Measurements from ENCODE around the gene ZFHX3.

ZFHX3 gene

DNA sequence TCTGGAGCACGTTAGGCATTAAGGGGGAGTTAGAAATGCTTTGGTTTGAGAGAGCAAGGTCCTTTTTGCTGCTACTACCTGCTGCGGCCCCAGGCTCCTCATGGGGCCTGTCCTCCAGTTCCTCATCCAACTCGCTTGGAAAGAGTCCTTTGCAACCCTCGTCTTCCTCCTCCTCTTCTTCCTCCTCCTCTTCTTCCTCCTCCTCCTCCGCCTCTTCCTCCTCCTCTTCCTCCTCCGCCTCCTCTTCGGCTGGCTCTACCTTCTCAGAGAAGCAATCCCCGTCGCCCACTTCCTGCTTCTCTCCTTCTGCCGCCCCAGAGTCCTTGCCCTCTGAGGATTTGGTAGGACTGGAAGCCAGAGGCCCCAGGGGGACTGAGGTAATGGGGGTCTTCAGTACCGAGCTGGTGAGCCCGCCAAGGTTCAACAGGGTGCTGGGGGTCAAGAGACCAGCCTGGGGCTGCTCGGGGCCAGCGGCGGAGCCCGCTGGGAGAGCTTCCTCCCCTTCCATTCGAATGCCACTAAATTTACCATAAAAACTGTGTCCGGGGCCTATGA is 89.3 kb downstream of the ZFHX3 start:
- in situ Hi-C loops (cut with HindIII; ENCODE audit: low sequenced_read_pairs), result no loop called here

DNA sequence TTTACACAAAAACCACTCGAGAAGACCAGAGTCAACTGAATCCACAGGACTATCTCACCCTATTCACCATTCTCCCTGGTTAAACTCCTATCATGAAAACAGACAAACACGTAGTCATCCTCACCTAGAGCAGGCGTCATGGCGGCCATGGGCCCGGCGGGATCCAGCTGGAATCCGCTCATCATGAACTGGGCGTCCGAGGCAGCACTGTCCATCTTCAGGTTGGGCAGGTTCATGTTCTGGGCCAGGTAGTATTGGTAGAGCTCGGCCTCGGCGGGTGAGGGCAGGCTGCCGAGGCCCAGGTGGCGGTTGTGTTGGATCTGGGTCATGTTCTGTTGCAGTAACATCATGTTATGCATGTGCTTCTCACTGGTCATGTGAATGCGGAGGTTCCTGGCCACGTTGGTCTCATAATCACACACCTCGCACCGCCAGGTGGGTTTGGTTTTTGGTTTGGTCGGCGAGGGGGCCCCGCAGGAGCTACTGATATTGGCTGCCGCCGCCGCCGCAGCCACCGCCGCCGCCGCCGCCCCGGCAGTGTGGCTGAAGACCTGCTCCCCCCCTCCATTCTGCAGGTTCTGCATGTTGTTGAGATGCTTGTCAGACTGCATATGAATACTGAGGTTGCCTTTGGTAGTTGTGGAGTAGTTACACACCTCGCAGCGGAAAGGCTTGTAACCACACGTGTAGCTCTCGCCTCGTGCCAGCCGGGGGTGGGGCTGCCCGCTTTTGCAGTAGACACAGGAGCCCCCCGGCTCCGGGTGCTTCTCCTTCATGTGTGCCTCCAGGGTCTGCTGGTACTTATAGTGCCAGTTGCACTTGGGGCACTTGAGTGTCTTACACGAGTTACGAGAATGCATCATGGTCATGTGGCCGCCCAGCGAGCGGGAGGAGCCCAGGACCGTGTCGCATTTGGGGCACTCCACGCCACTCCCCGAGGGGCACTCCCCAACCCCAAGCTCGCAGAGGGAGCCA is 90.3 kb downstream of the ZFHX3 start:
- in situ Hi-C loops (cut with HindIII; ENCODE audit: low sequenced_read_pairs), result no loop called here

DNA sequence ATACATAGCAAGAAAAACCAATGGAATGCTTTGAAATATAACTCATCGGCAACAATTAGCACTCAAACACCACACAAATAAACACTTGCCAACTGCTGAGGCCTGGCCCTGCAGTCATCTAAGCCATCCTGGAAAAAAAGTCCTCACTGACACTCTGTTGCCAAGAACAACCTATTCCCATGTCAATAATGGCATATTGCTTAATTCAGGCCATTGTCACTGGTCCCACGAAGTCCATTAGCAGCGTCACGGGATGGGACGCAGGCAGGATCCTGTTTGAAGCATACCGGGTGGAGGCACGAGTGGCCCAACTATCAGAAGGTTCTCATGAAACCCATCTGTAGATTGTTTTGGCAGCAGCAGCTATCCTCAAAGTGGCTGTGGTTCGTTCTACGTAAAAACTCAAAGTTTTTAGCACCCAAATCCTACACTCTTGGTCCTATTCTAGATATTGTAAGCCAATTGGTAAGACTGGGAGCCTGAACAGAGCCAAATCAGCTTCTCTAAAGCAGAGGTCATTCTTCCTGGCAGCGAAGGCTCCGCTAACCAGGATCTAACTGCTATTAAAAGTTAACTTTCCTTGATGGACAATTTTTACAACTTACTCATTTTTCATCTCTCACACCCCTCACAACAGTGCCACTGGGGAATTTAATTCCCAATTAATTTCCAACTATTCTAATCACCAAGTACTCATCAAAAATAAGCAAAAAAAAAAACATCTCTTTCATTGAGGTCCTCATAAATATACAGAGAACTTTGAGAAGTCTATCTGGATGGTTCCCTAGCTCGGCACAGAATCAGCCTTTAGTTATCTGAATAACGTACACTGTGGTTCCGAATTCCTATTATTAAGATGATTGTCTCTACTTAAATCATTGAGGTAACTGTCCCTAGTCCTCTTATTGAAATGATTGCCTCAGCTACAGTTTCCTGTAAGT is 91.5 kb downstream of the ZFHX3 start:
- in situ Hi-C loops (cut with HindIII; ENCODE audit: low sequenced_read_pairs), result no loop called here

DNA sequence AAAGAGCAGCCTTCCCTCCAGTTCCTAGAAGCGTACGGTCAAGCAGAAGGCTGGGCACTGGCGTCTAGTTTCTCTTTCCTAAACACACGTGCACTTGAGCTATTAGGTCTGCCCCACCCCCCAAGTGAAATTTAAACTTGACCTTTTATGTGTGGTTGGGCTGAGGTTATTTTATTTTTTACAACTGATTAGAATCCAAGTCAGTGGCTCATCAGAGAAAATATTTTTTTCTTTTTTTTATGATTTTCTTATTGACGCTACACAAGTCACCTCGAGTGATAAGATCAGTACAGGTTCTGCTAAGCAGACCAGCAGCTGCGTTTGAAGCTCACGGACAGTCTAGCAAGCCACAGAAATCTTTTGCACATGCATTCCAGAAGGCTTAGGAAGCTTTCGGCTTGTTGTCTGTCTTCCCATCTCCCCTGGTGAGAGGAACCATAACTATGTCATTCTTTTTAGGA is 95.1 kb downstream of the ZFHX3 start:
- in situ Hi-C loops (cut with HindIII; ENCODE audit: low sequenced_read_pairs), result no loop called here

DNA sequence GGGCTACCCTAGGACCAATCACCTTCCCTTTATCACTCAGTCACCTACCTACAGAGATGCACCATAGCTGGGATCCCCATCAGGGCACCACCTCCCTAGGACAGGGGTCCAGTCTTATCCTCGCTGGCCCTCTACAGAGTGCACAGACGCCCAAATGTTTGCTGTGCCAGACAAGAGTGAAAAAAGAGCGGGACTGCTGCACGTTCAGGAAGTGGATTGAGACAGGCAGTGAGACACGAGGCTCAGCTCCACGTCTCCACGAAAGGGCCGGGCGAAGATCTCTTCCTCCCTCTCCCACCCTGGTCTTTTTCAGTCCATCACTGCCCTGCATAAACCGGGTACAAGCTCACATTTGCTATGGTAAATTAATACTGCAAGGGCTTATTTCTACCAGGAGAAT is 95.5 kb downstream of the ZFHX3 start:
- in situ Hi-C loops (cut with HindIII; ENCODE audit: low sequenced_read_pairs), result no loop called here

DNA sequence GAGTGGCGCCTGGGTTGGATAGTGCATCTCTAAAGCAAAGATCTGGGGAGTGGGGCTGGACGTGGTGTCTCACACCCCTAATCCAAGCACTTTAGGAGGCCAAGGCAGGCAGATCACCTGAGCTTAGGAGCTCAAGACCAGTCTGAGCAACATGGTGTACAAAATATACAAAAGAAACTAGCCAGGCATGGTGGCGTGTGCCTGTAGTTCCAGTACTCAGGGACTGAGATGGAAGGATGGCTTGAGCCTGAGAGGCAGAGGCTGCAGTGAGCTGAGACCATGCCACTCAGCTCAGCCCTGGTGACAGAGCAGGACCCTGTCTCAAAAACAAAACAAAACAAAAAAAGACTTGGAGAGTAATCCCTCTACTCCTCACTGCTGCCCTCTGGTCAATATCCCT is 96.0 kb downstream of the ZFHX3 start:
- in situ Hi-C loops (cut with HindIII; ENCODE audit: low sequenced_read_pairs), result no loop called here

DNA sequence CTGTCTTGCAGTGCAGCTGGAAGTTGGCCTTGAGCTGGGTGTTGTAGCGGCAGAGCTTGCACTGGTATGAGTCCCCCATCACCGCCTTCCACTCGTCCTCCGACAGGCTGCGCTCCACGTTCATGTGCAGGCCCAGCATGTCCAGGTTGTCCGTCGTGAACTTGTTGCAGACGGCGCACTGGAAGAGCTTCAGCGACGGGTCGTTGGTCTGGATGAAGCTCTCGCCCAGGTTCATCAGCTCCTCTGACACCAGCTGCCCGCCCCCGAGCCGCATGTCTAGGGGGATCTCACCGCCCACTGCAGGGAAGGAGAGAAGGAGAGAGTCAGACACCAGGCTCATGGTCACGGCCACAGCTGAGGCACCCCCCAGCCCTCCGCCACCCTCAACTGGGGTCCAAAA is 97.3 kb downstream of the ZFHX3 start:
- in situ Hi-C loops (cut with HindIII; ENCODE audit: low sequenced_read_pairs), result no loop called here

DNA sequence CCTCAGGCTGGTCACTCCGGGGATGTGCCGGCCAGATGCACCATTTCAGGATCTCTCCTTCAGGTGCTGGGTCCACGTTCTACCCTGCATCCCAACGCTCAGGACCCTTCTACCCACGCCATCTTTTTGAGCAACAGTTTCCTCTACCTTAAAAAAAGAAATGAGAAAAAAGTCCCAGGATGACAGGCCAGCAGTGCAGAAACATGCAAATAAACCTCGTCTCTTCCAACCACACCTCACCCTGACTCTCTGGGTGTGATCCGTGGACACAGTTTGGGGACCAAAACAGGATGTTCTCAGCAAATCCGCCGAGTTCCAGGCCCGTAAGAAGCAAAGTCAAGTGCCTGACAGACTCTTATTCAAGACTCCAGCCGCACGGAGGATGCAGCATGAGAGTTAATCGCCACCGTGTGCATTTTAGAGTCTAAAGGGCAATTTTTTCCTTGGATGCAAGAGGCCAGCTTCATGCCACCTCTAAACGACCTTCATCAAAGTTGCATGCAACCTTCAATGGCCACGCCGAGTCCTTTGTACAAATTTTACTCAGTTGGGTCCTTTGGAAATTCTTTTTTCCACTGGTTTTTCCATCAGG is 99.6 kb downstream of the ZFHX3 start:
- in situ Hi-C loops (cut with HindIII; ENCODE audit: low sequenced_read_pairs), result no loop called here

DNA sequence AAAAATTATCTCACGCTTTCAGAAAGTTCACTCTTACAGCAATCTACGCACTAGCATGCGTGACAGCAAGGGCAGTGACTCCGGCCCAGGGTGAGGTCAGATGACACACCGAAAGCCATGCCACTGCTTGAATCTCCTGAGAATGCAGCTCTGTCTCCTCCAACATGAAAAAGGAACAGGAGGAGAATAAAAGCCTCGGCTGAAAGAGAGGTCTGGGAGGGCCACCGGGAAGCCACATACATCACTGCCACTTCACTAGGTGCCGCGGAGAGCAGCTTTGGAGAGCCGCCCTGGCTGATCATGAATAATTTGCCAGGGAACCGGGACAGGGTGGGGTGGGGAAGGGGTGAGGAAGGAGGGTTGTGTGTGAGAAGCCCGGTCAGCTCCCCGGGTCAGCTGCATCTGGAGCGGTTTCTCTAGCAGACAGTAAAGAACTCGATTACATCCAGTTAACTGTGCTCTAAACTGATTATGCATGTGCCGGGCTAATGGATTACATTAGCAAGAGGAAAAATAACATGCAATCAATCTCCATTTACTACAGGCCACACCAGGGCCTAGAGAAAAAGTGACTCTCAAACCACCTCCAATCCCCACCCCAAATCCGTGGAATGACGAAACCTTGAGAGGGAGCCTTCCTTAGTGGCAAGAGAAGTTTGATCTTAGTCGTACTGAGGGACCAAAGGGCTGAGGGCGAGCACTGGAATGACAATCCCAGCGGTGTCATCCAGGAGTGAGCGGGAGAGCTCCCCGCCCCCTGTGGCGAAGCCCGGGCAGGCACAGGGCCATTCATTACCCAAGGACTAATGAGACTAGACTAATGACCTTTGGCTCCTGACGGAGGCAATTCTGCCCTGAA is 100.3 kb downstream of the ZFHX3 start:
- in situ Hi-C loops (cut with HindIII; ENCODE audit: low sequenced_read_pairs), result no loop called here

DNA sequence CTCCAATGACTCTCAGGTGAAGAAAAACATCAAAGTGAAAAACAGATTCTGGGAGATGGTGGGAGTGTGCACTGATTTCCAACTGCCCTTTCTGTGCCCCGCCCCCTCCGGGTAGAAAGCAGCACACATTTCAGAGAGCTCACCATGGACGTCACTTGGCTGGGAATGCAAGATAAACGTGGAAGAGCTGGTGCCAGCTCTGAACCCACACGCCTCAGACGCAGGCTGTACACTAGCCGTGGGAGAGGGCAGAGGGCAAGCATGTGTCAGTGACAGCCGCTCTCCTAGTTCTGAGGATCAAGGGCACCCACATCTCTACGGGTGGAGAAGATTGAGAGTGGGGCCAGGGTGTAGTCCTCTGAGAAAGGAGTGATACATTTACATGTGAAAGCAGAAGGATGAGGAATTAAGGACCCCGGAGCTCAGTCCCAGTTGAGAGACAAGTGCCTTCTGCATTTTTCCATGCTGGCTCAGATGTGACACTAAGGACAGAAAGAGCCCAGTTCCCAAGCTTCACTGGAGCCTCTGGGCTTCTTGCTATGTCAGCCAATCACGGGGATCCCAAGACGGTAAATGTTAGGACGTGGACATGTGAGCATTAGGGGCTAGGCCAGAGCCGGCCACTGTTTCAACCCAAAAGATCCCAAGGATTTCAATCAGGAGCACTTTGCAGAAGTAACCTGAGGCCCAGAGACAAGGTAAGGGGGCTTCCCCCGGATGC is 101.3 kb downstream of the ZFHX3 start:
- in situ Hi-C loops (cut with HindIII; ENCODE audit: low sequenced_read_pairs), result no loop called here

DNA sequence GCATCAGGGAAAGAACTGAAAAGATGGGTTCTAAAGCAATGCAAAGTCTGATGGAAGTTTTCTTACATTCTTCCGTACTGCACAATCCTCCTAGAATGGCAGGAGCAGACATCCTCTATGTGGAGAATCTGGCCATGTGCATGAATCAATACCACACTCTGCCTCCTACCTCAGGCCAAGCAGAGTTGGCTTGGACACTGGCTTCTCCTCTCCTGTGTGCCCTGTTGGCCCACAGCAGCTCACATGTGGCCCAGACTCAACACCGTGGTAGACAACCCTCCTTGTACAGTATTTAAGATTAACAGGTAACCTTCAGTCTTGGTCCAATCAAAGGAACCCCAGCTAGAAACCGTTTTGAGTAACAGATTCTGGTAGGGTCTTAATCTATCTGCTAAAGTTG is 101.9 kb downstream of the ZFHX3 start:
- in situ Hi-C loops (cut with HindIII; ENCODE audit: low sequenced_read_pairs), result no loop called here

DNA sequence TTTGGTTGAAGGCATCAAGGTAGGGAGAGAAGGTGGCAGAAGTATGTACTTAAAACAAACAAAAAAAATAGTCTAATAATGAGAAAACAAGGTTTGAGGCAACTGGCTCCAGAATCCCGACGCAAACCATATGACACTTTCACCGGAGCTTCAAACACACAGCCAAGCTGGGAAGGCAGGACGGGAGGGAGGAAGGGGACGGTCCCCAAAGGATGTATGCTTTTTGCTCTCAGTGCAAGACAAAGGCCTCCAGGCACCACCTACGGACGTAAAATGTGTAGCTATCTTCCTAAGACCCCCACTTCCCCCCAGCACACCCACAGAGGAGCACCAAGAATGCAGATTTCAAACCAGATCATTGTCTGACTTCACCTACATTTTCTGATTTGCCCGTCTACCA is 102.3 kb downstream of the ZFHX3 start:
- in situ Hi-C loops (cut with HindIII; ENCODE audit: low sequenced_read_pairs), result no loop called here

DNA sequence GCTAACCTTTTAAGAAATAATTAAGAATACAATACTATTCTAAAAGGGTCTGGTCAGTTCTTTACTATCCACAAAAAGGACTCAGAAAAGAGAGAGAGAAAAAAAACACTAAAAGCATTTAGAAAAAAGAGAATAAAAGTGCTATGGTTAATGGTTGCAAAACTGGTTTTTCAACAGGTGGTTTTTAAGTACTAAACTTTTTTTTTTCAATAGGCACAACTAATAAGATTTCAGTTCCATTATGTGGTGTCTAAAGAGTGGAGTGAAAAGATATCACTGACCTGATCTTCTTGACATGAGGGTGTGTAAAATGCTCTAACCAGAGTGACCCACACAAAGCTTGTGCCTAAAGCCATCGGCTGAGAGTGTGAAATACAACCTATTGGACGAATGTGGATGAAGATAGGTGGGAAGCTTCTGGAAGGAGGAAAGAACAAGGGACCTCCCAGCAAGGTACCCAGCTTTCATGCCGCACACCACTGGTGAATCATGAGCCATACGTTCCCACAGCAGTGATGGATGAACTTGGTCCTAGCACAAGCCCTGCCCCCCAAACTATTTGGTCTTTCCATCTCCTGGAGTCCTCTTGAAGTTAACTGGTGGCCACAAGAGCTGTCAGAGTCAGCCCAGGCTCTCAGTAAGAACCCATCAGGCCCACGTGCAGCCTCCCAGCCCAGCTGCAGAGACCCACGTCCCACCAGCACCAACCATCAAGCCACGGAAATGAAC is 103.0 kb downstream of the ZFHX3 start:
- in situ Hi-C loops (cut with HindIII; ENCODE audit: low sequenced_read_pairs), result no loop called here

DNA sequence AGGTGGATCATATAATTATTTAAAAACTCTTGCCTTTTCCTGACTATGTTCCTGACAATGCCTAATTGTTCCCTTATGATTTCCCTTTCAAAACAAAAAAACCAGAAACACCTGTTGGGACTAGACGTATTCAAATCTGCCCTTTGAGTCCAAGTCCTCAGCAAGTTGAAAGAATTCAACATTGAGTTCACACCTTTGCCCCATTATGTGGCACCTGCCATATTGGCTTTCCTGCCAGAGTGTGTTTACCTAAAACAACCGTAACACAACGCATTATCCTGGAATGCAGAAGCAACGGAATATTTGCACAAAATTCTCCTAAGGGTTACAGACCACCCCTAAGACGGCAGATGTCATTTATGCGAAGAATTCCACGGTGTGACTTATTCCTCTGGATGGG is 105.9 kb downstream of the ZFHX3 start:
- in situ Hi-C loops (cut with HindIII; ENCODE audit: low sequenced_read_pairs), result no loop called here

DNA sequence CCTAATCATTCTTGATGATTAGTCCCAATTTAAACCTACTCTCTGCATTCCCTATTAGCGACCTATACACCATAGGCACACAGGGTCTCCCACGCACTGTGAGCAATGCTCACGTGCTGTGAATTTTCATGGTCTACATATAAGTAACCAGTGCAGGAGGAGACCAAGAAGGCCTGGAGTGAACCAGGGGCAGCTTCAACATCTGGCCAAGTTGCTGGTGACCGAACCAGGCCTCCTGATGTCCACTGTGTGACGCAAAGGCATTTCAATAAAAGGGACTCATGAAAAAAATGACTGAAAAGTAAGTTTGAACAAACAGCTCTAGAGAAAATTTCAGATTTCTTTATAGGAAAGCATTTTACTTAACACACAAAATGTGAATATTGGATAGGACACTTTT is 107.0 kb downstream of the ZFHX3 start:
- in situ Hi-C loops (cut with HindIII; ENCODE audit: low sequenced_read_pairs), result no loop called here

DNA sequence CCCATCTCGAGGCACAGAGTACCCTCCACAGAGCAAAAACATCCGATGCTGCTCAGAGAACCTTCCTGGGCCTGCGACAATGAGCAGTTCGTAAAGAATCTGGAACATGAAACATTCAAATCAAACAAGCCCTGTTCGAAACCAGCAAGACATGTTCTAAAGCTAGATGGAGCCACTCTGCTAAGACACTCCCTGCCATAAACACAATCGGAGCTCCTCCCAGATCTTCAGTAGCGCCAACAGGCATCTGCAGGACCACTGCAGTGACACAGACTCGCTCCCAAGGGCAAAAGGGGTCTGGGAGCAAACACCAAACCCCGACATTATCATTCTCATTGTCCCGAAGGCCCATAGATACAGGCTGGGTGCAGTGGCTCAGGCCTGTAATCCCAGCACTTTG is 108.7 kb downstream of the ZFHX3 start:
- in situ Hi-C loops (cut with HindIII; ENCODE audit: low sequenced_read_pairs), result no loop called here

DNA sequence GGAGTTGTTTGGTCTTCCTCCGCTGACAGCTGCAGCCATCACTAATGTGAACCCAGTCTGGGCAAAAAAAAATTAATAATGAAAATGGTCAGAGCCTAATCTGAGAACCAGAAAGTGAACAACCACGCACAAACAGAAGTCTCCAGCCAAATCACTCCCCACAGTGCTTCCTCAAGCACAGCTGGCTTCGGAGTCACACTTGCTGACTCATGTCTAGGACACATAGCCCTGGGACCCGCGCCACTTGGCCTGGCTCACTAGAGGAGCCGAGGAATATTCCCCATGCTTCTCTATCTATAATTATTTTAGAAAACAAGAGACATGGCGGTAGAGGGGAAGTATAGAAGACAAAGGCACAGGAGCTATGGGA is 109.1 kb downstream of the ZFHX3 start:
- in situ Hi-C loops (cut with HindIII; ENCODE audit: low sequenced_read_pairs), result no loop called here

DNA sequence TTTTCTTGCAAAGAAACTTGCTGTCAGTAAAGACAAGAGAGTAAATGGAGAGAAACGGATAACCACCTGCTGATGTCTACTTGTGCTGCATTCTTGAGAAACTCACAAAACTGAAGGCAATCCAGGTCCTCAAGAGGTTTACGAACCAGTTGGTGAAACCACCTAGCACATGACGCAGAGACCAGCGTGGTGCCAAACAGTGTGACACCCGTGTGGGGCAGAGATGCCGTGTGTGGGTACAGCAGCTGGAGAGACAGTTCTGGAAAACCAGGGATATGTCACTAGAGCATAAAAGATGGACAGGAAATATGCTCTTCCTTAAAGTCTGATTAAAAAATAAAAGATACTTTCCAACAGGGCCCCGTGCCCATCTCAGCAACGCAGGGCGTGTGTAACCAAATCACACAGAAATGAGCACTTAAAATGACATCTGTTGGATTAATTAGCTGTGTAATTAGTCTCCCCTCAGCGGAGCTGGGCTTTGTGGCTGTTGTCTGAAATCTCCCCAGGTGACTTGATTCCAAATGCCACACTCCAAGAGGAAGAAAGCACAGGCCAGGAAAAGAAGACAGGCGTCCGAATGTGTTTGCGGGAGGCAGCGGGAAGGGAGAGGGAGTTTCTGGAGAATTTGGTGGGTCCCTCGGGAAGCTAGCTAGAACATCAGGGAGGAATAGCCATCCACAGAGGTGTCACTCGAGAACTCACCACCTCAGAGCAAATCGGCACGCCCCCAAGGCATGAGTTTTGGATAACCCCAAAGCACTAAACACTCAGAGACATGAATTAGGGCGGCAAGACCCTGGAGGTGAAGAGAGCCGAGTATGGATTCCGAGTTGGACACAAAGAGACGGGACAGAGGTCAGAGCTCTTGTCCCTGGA is 109.8 kb downstream of the ZFHX3 start:
- in situ Hi-C loops (cut with HindIII; ENCODE audit: low sequenced_read_pairs), result no loop called here
